Stimulated activated CD4-positive, alpha-beta T cell treated with anti-CD3 and anti-CD28 coated beads, Interleukin-1b, Interleukin-23, amount 100 ng/mL, for 4 hours (primary cell): ENCODE results near the gene STK32C.

Experiments used
- DNase-seq, 2 donors: peaks; one replicate each; pipeline ENCODE4 v3.0.0-alpha.2; 2020; ENCODE audit warnings: low read depth in 2 of 2

The STK32C gene

GRCh38 chr10:132249226-132249724, 58.5 kb downstream of the STK32C start:
- no peak for DNase-seq

- DNase-seq, result peak; percentile 25 to 68
Observed at GRCh38 chr10:132248455-132249225, 59.1 kb downstream of the STK32C start.

GRCh38 chr10:132247943-132248342, 59.8 kb downstream of the STK32C start:
- DNase-seq, result no peak

- no peak for DNase-seq
Observed at GRCh38 chr10:132246296-132246695, 61.5 kb downstream of the STK32C start.

GRCh38 chr10:132245056-132245455, 62.7 kb downstream of the STK32C start:
- no peak for DNase-seq

DNA sequence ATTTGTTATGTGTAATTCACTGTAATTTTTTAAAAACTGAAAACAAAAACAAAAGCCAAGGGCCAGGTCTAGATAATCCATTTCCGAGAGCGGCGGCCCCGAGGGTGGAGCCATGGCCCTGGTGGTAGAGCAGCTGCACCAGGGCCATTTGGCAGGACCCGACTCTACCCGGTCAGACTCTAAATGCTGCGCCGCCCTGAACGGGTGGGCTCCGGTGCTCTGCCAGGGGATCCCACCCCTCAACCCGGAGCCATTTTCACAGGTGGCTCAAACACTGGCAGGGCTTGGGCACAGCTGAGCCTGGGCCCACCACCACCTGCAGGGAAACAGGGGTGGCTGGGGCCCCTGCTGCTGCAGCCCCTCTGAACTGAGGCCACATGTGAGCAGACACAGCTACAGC, 64.1 kb downstream of the STK32C start:
- DNase-seq, result no peak

DNA sequence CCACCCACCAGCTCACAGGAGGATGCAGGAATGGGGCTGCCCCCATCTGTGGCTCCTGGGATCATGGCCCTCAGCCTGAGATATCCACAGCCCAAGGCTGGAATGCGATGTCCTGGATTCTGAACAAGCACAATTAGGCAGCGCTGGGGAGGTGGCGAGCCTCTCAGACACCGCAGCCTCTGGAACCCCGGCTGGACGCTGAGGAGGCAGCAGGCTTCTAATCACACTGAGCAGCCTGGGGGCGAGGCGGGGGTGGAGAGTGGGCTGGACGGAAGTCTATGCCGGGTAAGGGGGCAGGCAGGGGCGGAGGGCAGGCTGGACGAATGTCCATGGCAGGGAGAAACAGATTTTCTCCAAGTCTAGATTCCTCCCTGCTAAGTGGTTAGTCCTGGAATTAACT, 64.6 kb downstream of the STK32C start:
- no peak for DNase-seq

DNA sequence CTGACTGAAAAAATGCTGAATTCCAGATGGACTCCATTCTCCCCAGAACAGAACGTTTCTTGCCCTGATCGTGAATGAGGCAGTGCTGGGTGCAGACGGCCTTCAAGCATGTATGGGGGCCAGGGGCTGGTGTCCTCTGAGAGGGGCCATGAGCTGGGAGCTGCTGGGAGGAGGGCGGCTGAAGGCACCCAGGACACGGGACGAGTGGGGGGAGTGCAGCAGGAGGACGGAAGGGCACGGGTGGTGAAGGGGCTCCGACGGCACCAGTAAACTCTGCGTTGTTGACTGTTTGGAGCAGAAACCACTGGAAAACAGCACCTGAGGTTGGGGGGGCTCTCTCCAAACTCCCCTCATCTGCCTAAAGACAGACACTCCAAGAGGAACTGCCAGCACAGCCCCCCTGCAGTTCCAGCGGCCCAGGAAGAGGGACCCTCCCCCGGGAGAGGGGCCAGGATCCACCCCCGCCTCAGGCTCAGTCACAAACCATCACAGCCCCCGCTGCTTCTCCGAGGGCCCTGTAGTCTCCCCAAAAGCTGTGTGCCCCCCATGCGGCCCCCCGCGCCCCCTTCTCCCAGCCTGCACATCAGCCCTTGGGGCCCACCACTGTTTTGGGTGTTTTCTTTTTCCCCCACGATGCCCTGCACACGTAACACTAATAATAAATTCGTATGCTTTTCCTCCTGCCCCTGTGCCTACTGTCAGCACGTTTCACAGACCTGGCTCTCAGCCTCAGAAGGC, 65.5 kb downstream of the STK32C start:
- no peak for DNase-seq

DNA sequence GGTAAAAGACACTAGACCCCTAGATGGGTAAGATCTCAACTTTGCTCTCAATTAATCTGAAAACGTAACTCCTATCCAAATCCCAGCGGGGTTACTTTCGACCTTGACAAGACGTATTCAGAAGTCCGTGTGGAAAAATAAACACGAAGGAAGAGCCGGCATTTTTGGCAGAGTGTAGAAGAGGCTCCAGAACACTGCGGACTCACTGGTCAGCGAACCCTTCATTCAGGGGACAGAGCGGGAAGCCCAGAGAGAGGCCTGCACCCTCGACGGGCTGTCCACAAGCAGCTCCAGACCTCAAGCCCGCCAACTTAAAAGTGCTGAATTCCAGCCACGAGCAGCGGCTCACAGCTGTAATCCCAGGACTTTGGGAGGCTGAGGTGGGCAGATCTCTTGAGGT, 66.3 kb downstream of the STK32C start:
- DNase-seq, result no peak

DNA sequence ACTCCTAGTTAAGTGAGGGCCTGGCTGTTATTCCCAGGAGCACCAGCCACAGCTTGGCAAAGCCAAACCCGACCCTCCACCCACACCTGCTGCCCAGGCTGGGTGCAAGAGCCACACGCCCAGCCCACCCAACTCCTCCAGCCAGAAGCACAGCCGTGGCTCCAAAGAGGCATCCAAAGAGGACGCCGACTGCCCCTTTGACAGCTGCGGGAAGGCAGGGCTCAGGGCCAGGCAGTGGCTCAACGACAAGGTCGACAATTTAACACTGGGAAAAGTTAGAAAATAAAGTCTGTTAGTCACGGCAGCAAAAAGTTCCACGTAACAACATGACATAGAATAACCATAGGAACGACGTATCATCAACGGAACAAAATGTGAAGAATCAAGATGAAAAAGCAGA, 66.7 kb downstream of the STK32C start:
- DNase-seq, result no peak

- no peak for DNase-seq
Observed at GRCh38 chr10:132240581-132240980, 67.2 kb downstream of the STK32C start.

DNA sequence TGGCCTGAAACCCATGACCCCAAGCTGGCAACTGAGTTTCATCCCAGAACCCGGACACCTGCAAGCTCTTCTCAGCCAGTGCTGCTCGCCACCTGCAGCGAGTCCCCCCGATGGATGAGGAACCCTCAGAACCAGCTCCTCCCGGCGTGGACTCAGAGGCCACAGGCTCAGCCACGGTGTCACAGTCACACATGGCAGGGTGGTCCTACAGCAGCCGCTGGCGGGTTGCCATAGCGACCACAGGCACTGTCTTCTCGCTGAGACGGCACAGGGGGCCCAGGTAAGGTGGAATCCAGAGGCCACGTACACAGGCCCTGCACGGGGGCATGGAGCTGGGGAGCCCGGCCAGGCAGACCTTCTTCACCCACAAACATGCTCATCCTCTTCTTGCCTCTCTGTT, 67.6 kb downstream of the STK32C start:
- DNase-seq, result no peak

- no peak for DNase-seq
Observed at GRCh38 chr10:132239126-132240031, 68.4 kb downstream of the STK32C start.

- no peak for DNase-seq
Observed at GRCh38 chr10:132238371-132239125, 69.2 kb downstream of the STK32C start.

GRCh38 chr10:132237871-132238270, 69.9 kb downstream of the STK32C start:
- DNase-seq, result no peak

- DNase-seq, result no peak
Observed at GRCh38 chr10:132237396-132237795, 70.4 kb downstream of the STK32C start.

DNA sequence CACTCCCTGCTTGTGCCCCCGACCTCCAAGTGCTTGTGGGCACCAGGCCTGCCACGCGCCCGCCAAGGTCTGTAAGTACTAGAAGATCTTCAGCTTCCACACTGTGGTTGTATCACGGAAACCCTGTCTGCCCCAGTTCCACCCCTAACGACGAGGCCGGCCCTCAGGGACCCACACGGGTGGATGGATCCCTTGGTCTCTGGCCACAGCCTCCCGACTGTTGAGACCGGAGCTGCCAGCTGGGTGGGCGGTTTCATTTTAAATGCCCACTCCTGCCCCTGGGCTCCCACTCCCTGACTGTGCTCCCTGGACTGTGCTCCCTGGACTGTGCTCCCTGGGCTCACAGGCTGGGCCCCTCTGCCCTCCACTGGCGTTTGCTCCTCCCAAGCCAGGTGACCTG, 70.9 kb downstream of the STK32C start:
- DNase-seq, result no peak

DNA sequence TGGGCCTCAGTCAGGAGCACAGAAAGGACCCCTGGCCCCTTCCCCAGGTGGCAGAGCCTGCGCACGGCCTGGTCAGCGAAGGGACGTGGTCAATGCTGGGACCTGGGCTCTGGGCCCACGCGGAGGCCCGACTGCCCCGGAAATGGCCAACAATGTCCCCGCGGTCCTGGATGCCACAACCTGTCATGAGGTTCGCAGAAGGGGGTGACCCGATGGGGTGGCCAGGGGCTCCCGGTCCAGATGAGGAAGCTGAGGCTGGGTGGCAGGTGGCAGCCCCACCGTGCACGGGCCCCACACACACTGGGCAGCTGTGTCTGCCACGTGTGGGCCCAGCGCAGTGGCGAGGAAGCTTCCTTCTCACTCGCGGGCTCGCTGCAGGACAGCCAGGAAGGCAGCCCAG, 71.6 kb downstream of the STK32C start:
- no peak for DNase-seq

DNA sequence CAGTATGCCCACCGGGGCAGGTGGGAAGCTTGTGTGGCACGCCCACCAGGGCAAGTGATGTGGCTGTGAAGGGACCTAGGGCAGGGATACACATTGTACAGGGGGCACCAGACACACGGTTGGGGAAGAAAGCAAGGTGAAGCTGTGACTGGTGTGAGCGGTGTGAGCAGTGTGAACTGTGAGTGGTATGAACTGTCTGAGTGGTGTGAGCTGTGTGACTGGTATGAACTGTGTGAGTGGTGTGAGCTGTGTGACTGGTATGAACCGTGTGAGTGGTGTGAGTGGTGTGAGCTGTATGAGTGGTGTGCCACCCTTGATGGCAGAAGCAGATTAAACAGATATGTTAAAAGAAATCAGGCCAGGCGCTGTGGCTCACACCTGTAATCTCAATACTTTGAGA, 72.9 kb downstream of the STK32C start:
- no peak for DNase-seq

DNA sequence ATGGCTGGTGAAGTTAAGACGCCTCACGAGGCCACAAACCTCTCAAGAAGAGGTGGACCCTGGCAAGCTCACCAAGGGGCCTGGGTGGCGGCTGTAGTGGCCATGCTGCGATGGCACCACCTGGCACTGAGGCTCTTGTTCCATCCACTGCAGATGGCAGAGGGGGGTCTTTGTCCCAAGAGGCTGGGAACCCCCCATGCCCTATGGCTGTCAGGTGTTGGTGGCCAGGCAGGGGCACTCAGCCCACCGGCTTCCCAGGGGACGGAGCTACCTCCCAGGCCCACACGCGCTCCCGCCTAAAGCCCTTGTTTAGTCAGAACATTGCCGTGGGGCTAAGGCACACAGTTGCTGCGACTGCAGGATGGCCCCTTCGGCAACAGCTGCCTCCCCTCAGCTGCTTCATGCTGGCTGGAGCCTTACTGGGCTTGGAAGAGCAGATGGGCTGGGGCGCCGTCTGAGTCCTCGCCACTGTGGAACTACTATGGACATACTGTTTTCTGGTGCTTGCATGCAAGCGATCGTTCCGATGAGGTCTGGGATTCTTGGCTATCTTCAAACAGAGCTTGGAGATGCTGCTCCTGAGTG, 74.2 kb downstream of the STK32C start:
- DNase-seq, result no peak

- no peak for DNase-seq
Observed at GRCh38 chr10:132232981-132233380, 74.8 kb downstream of the STK32C start.
